IMR-90 (cell line): ENCODE data around the gene PAPSS1. TPM values are rescaled to one million over a fixed set of nuclear protein-coding genes. Genes with fewer than 3 reads are reported as not detected.

Experiments
- ATAC-seq: fragments of 200-7000 bp; cut with Tn5 transposase; 2 replicates; pipeline ENCODE4 v1.9.1; 2020; ENCODE audit warnings: low read depth, mild to moderate bottlenecking, moderate library complexity
- Bru-seq: library from RNA; stranded (reverse); fragments of 400-500 nt; gene quantifications from one replicate; lab custom pipeline; 2021; lab: Mats Ljungman, UMichigan
- BruChase-seq, 2 experiments: library from RNA; stranded (reverse); fragments of 400-500 nt; gene quantifications; one replicate each; lab custom pipeline; 2021; lab: Mats Ljungman, UMichigan
- BruUV-seq: library from RNA; stranded (reverse); fragments of 400-500 nt; replicated peaks from 2 replicates; lab custom pipeline; 2021; lab: Mats Ljungman, UMichigan
- CTCF ChIA-PET: fragments of 300-600 bp; formaldehyde crosslinking; extraction: SDS; loops from one replicate; lab custom pipeline; 2021; ENCODE audit warnings: antibody characterized with exemption; lab: Yijun Ruan, JAX
- POLR2A ChIA-PET: fragments of 300-600 bp; sonication (Branson Sonifier 250); formaldehyde crosslinking; loops from one replicate; lab custom pipeline; 2022; ENCODE audit warnings: antibody characterized with exemption; ENCODE audit not compliant: unreplicated experiment; lab: Charles Lee
- DNase-seq: peaks from one replicate; pipeline ENCODE4 v3.0.0; 2013
- H2AFZ ChIP-seq: replicated peaks from 2 replicates; pipeline ENCODE3; 2013; ENCODE audit warnings: low read length, mild to moderate bottlenecking; ENCODE audit not compliant: poor library complexity
- H2AK5ac ChIP-seq: 2 replicates; pipeline ENCODE4 v1.6.1; 2013; ENCODE audit warnings: low read depth, low read length, inconsistent platforms
- H2AK9ac ChIP-seq: replicated peaks from 2 replicates; pipeline ENCODE3; 2013; ENCODE audit warnings: mild to moderate bottlenecking, low read depth, low read length, moderate library complexity; ENCODE audit not compliant: poor library complexity
- H2BK120ac ChIP-seq: 2 replicates; pipeline ENCODE4 v1.6.1; 2013; ENCODE audit warnings: low read depth, low read length, inconsistent platforms
- H2BK15ac ChIP-seq: 3 replicates; pipeline ENCODE4 v1.6.1; 2013; ENCODE audit warnings: low read depth, low read length, inconsistent platforms
- H2BK20ac ChIP-seq: 2 replicates; pipeline ENCODE4 v1.6.1; 2013; ENCODE audit warnings: low read depth, mild to moderate bottlenecking, inconsistent platforms, low read length, moderate library complexity
- H2BK5ac ChIP-seq: 2 replicates; pipeline ENCODE4 v1.6.1; 2013; ENCODE audit warnings: mild to moderate bottlenecking, low read depth, low read length, inconsistent platforms; ENCODE audit not compliant: poor library complexity, severe bottlenecking
- H3K14ac ChIP-seq: replicated peaks from 2 replicates; pipeline ENCODE4 v1.6.1; 2013; ENCODE audit warnings: low read depth, low read length, inconsistent platforms
- H3K18ac ChIP-seq: 2 replicates; pipeline ENCODE4 v1.6.1; 2013; ENCODE audit warnings: low read depth, low read length, control low read depth
- H3K23ac ChIP-seq: 2 replicates; pipeline ENCODE4 v1.6.1; 2013; ENCODE audit warnings: low read depth, low read length, inconsistent platforms
- H3K27ac ChIP-seq: 2 replicates; pipeline ENCODE4 v1.5.1; 2013; ENCODE audit warnings: mild to moderate bottlenecking, control low read depth, low read length; ENCODE audit not compliant: insufficient read depth
- H3K27me3 ChIP-seq: 2 replicates; pipeline ENCODE4 v1.6.1; 2013; ENCODE audit warnings: low read length; ENCODE audit not compliant: control insufficient read depth, insufficient read depth
- H3K36me3 ChIP-seq: 2 replicates; pipeline ENCODE4 v1.6.1; 2013; ENCODE audit warnings: low read length, mixed read lengths; ENCODE audit not compliant: control insufficient read depth, insufficient read depth
- H3K4ac ChIP-seq: 2 replicates; pipeline ENCODE4 v1.6.1; 2013; ENCODE audit warnings: low read depth, low read length, inconsistent platforms
- H3K4me1 ChIP-seq: 2 replicates; pipeline ENCODE4 v1.6.1; 2013; ENCODE audit warnings: low read length, mixed read lengths; ENCODE audit not compliant: control insufficient read depth, insufficient read depth
- H3K4me2 ChIP-seq: 2 replicates; pipeline ENCODE4 v1.6.1; 2013; ENCODE audit warnings: low read depth, mild to moderate bottlenecking, control low read depth, low read length, moderate library complexity
- H3K4me3 ChIP-seq: 2 replicates; pipeline ENCODE4 v1.5.1; 2013; ENCODE audit warnings: low read depth, mild to moderate bottlenecking, control low read depth, low read length, moderate library complexity; ENCODE audit not compliant: insufficient read depth
- H3K56ac ChIP-seq: 2 replicates; pipeline ENCODE4 v1.6.1; 2013; ENCODE audit warnings: low read length, inconsistent platforms; ENCODE audit not compliant: insufficient read depth; ENCODE audit errors: extremely low read depth
- H3K79me1 ChIP-seq, 2 experiments: 2 replicates each; pipeline ENCODE4 v1.6.1; 2013; ENCODE audit warnings: low read length in 2 of 2, inconsistent platforms in 1 of 2, low read depth in 1 of 2
- H3K9ac ChIP-seq: 2 replicates; pipeline ENCODE4 v1.6.1; 2013; ENCODE audit warnings: low read depth, low read length, control low read depth
- H3K9me1 ChIP-seq: 2 replicates; pipeline ENCODE4 v1.6.1; 2013; ENCODE audit warnings: low read length, inconsistent platforms; ENCODE audit not compliant: insufficient read depth
- H3K9me3 ChIP-seq: 2 replicates; pipeline ENCODE4 v1.6.1; 2013; ENCODE audit warnings: low read length; ENCODE audit not compliant: control insufficient read depth, insufficient read depth
- H4K20me1 ChIP-seq: 2 replicates; pipeline ENCODE4 v1.6.1; 2013; ENCODE audit warnings: low read length, inconsistent platforms; ENCODE audit not compliant: insufficient read depth
- H4K5ac ChIP-seq: 2 replicates; pipeline ENCODE4 v1.6.1; 2013; ENCODE audit warnings: mild to moderate bottlenecking, low read depth, low read length, control low read depth
- H4K8ac ChIP-seq, 2 experiments: 2 replicates each; pipeline ENCODE4 v1.6.1; 2013; ENCODE audit warnings: low read depth in 2 of 2, low read length in 2 of 2, control low read depth in 1 of 2, inconsistent platforms in 1 of 2
- H4K91ac ChIP-seq: 2 replicates; pipeline ENCODE4 v1.6.1; 2013; ENCODE audit warnings: low read depth, low read length, inconsistent platforms; ENCODE audit not compliant: insufficient read depth
- BHLHE40 ChIP-seq: fragments of 150-350 bp; IDR thresholded peaks from 2 replicates; pipeline ENCODE4 v1.6.1; 2016; ENCODE audit warnings: mild to moderate bottlenecking, low read depth, low read length
- FOS ChIP-seq: fragments of 150-350 bp; IDR thresholded peaks from 2 replicates; pipeline ENCODE4 v1.6.1; 2016; ENCODE audit warnings: low read depth, low read length
- MAFK ChIP-seq: IDR thresholded peaks from 2 replicates; pipeline ENCODE4 v1.6.1; 2012; ENCODE audit warnings: low read depth, low read length, improper control_type of control experiment
- POLR2A ChIP-seq: IDR thresholded peaks from 2 replicates; pipeline ENCODE4 v1.6.1; 2012; ENCODE audit warnings: mild to moderate bottlenecking, low read depth, low read length
- RCOR1 ChIP-seq: IDR thresholded peaks from 2 replicates; pipeline ENCODE4 v1.6.1; 2012; ENCODE audit warnings: mild to moderate bottlenecking, low read length, improper control_type of control experiment; ENCODE audit not compliant: insufficient replicate concordance
- RFX5 ChIP-seq: IDR thresholded peaks from 2 replicates; pipeline ENCODE4 v1.8.0; 2012; ENCODE audit warnings: low read depth, mild to moderate bottlenecking, low read length, moderate library complexity
- SMC3 ChIP-seq: fragments of 150-350 bp; IDR thresholded peaks from 2 replicates; pipeline ENCODE4 v1.6.1; 2016; ENCODE audit warnings: low read depth, mild to moderate bottlenecking, antibody characterized with exemption, low read length, moderate library complexity
- WGBS, 2 experiments: methylation state at CpG; one replicate each; pipeline versions ENCODE4 v1.1.5 to v1.1.7; 2013; ENCODE audit warnings: missing lambda C conversion rate in 2 of 2; ENCODE audit not compliant: insufficient read length in 1 of 2; ENCODE audit errors: extremely low coverage in 2 of 2; 5-methylcytosine and 5-hydroxymethylcytosine counted together
- dilution Hi-C: fragments of 300-500 bp; cut with HindIII; formaldehyde crosslinking; loops from one replicate; pipeline ENCODE4 v1.14.3; 2018; ENCODE audit warnings: low sequenced_read_pairs; ENCODE audit not compliant: unreplicated experiment
- in situ Hi-C: fragments of 300-500 bp; cut with MboI; formaldehyde crosslinking; loops from 3 replicates; pipeline ENCODE4 v1.14.3; 2019; ENCODE audit warnings: low sequenced_read_pairs, inconsistent platforms, mixed read lengths
- intact Hi-C: fragments of 100-400 bp; cut with micrococcal nuclease; formaldehyde crosslinking; loops from 2 replicates; pipeline ENCODE4 v1.10.0; 2022
- long read RNA-seq: library from polyadenylated mRNA; unstranded; transcript quantifications from one replicate; pipeline ENCODE4 v2.0.0, GENCODE V29; 2021; ENCODE audit not compliant: unreplicated experiment
- polyA plus RNA-seq, 3 experiments: library from polyadenylated mRNA; depleted of rRNA; stranded (reverse); fragments of >200 nt; gene quantifications; 2 replicates each; pipeline ENCODE4 v1.2.3, GENCODE V29; 2012; ENCODE audit warnings: low replicate concordance in 1 of 3
- total RNA-seq: library from RNA; depleted of rRNA; stranded (reverse); fragments of >200 nt; gene quantifications from 2 replicates; pipeline ENCODE4 v1.2.3, GENCODE V29; 2012; rRNA removed
- TF ChIP-seq, protein P1 (sequence below): conservative IDR thresholded peaks from 2 replicates; pipeline ENCODE4 v1.5.1; 2012; ENCODE audit warnings: mild to moderate bottlenecking, low read depth, low read length, improper control_type of control experiment
- TF ChIP-seq, protein P2 (sequence below): fragments of 150-350 bp; IDR thresholded peaks from 2 replicates; pipeline ENCODE4 v1.6.1; 2017; ENCODE audit warnings: mild to moderate bottlenecking, antibody characterized with exemption, low read length, low read depth
- TF ChIP-seq, protein P3 (sequence below): fragments of 150-350 bp; IDR thresholded peaks from 2 replicates; pipeline ENCODE4 v1.6.1; 2016; ENCODE audit warnings: low read depth, mild to moderate bottlenecking, low read length, moderate library complexity, borderline replicate concordance

PAPSS1 gene
- total RNA-seq (82.8 and 90.5 TPM in 2 replicates), polyA plus RNA-seq (2012; rRNA removed) (64.7 and 71.8 TPM in 2 replicates), Bru-seq, nascent RNA (percentile 72 among the genes with signal in this experiment), BruChase-seq, experiment 1, labeled RNA remaining after a 6-hour chase (percentile 60 among the genes with signal in this experiment), BruChase-seq, experiment 2, labeled RNA remaining after a 2-hour chase (percentile 65 among the genes with signal in this experiment)
- polyA plus RNA-seq (2012; cell fraction: cytosol; rRNA removed), result 33.3 and 39.9 TPM in 2 replicates
- polyA plus RNA-seq (2012; cell fraction: nucleus; rRNA removed; ENCODE audit: low replicate concordance), result 20.0 and 45.3 TPM in 2 replicates
- long read RNA-seq, transcript PAPSS1-201 (12 exons, 2,731 nt), result major isoform, 89 of 111 reads
- long read RNA-seq, partial matches to known transcripts, result 8 of 111 reads
- long read RNA-seq, other reads (novel, unspliced or antisense), result 14 of 111 reads

DNA sequence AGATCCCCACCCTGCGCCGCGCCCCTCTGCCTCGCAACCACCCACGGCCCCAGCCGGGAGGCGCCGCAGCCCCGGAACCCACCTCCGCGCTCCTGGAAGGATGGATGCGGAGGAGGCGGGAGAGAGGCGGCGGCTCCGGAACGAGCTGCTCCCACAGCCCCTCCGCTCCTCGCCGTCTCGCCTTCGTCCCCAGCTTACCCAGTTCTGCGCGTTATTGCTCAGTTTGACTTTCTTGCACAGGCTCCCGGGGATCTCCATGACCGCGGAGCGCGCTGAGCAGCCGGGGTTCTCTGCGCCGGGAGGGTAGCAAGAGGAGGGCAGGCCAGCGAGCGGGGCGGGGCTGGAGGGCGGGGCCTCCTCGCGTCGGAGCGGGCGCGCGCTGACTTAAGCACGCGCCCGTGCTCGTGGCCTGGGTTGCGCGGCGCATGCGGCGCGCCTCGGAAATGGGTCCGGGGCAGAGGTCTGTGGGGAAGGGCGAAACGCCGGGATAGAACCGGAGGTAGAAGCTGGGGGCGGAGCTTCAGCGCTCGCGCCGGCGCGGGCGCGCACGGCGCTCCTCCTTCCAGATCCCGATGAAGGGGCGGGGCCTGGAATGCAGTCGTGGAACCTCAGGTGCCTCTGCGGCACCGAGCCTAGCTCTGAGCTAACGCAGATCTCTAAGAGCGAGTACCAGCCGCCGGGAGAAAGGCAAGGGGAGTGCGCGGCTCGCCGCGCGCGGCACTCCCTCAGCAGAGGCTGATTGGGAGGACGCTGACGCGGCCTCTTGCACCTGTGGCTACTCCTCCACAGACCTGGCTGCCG lies at the start of gene PAPSS1:
Gene PAPSS1 (minus strand): TSS at position 313 of the 801 bp plus-strand sequence. CDS start 55 bp downstream, at position 258.
- dilution Hi-C loops, result no loop called here
- no peaks in the 10 kb centered on the region for H4K20me1 ChIP-seq
- peaks cover 19 to 34% of the 10 kb centered on the region in 2 experiments for H3K79me1 ChIP-seq
- peak within 1 kb of the TSS; percentile 50 for H3K18ac ChIP-seq
- no TSS peak for BruUV-seq
- H2AFZ ChIP-seq, result peak within 1 kb of the TSS; percentile 98
- peak within 1 kb of the TSS; percentile 96 for H3K4me3 ChIP-seq
- H2AK5ac ChIP-seq, result no peak within 1 kb of the TSS
- H3K23ac ChIP-seq, result peak within 1 kb of the TSS; percentile 77
- peak within 1 kb of the TSS; percentile 66; the same call in 1 of the 2 replicates for H3K56ac ChIP-seq
- ChIA-PET POLR2A (interaction anchor here (0.6 to 1.0 kb wide), 3 partner anchors 30 to 282 kb away, joined by 3 to 6 read pairs (median 5); no protein-coding TSS in a partner anchor), CTCF (interaction anchor here (1.3 kb wide), 1 partner anchor 17 kb away, joined by 6 read pairs; no protein-coding TSS in a partner anchor)
- no peaks in the 10 kb centered on the region for H3K9me3 ChIP-seq
- H3K27me3 ChIP-seq, result no peaks in the 10 kb centered on the region
- peak within 1 kb of the TSS; percentile 52 for H4K91ac ChIP-seq
- H2BK5ac ChIP-seq, result peak within 1 kb of the TSS; percentile 77
- DNase-seq, result peak; percentile 96
- H3K4ac ChIP-seq, result peak within 1 kb of the TSS; percentile 81
- H3K9me1 ChIP-seq, result peaks cover 3% of the 10 kb centered on the region; the same call in 1 of the 2 replicates
- WGBS, 2 experiments, result 1% methylated on average over 24 of the region's 90 CpGs; no CpG with 5 or more reads in 1 of the 2 experiments
- H4K5ac ChIP-seq, result peak within 1 kb of the TSS; percentile 84
- peak within 1 kb of the TSS; percentile 83 for H3K4me2 ChIP-seq
- peak within 1 kb of the TSS; percentile 91 to 93 for H4K8ac ChIP-seq
- in situ Hi-C loops, result no loop called here
- H3K36me3 ChIP-seq, result no peaks in the 10 kb centered on the region
- peak within 1 kb of the TSS; percentile 60; the same call in 1 of the 2 replicates for H2BK120ac ChIP-seq
- H2BK20ac ChIP-seq, result no peak within 1 kb of the TSS
- peak within 1 kb of the TSS; percentile 2; the same call in 1 of the 3 replicates for H2BK15ac ChIP-seq
- H3K27ac ChIP-seq, result peak within 1 kb of the TSS; percentile 77
- no peaks in the 10 kb centered on the region; the same call in 1 of the 2 replicates for H3K4me1 ChIP-seq
- intact Hi-C loops, result no loop called here
- H3K9ac ChIP-seq, result peak within 1 kb of the TSS; percentile 76
- peak within 1 kb of the TSS; percentile 88 for H3K14ac ChIP-seq
- peak within 1 kb of the TSS; percentile 33 for H2AK9ac ChIP-seq
- peak; percentile 96 for ATAC-seq
- TF ChIP-seq, protein P1, sequence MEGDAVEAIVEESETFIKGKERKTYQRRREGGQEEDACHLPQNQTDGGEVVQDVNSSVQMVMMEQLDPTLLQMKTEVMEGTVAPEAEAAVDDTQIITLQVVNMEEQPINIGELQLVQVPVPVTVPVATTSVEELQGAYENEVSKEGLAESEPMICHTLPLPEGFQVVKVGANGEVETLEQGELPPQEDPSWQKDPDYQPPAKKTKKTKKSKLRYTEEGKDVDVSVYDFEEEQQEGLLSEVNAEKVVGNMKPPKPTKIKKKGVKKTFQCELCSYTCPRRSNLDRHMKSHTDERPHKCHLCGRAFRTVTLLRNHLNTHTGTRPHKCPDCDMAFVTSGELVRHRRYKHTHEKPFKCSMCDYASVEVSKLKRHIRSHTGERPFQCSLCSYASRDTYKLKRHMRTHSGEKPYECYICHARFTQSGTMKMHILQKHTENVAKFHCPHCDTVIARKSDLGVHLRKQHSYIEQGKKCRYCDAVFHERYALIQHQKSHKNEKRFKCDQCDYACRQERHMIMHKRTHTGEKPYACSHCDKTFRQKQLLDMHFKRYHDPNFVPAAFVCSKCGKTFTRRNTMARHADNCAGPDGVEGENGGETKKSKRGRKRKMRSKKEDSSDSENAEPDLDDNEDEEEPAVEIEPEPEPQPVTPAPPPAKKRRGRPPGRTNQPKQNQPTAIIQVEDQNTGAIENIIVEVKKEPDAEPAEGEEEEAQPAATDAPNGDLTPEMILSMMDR, result no peak
- TF ChIP-seq RCOR1 (peak; percentile 53), MAFK (no peak), FOS (no peak), BHLHE40 (peak; percentile 13; the same call in 1 of the 2 replicates), POLR2A (peak; percentile 46), SMC3 (no peak), RFX5 (no peak)
- TF ChIP-seq, protein P2, sequence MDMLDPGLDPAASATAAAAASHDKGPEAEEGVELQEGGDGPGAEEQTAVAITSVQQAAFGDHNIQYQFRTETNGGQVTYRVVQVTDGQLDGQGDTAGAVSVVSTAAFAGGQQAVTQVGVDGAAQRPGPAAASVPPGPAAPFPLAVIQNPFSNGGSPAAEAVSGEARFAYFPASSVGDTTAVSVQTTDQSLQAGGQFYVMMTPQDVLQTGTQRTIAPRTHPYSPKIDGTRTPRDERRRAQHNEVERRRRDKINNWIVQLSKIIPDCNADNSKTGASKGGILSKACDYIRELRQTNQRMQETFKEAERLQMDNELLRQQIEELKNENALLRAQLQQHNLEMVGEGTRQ, result 0 out of 2 replicates have a peak, but pooled peaks have one; percentile 49
- TF ChIP-seq, protein P3, sequence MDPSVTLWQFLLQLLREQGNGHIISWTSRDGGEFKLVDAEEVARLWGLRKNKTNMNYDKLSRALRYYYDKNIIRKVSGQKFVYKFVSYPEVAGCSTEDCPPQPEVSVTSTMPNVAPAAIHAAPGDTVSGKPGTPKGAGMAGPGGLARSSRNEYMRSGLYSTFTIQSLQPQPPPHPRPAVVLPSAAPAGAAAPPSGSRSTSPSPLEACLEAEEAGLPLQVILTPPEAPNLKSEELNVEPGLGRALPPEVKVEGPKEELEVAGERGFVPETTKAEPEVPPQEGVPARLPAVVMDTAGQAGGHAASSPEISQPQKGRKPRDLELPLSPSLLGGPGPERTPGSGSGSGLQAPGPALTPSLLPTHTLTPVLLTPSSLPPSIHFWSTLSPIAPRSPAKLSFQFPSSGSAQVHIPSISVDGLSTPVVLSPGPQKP, result no peak
